K562 (cell line): ENCODE measurements around the gene SLC28A1. TPM values are rescaled to one million over a fixed set of nuclear protein-coding genes. Genes with fewer than 3 reads are reported as not detected.

Experiments
- ATAC-seq: fragments of 200-7000 bp; cut with Tn5 transposase; 3 replicates; pipeline ENCODE4 v1.9.1; 2020; ENCODE audit warnings: moderate library complexity
- BruUV-seq: library from RNA; stranded (reverse); fragments of 400-500 nt; replicated peaks from 2 replicates; lab custom pipeline; 2021; lab: Mats Ljungman, UMichigan
- CTCF ChIA-PET: fragments of 300-600 bp; formaldehyde crosslinking; extraction: SDS; loops from one replicate; lab custom pipeline; 2021; ENCODE audit warnings: low intra/inter-chr PET ratio; lab: Yijun Ruan, JAX
- POLR2A ChIA-PET: fragments of 300-600, 350-650 bp; sonication (Branson Sonifier 250); formaldehyde crosslinking; extraction: SDS; loops from one replicate; lab custom pipeline; 2021; ENCODE audit warnings: antibody characterized with exemption, inconsistent platforms; lab: Yijun Ruan, JAX
- DNase-seq, 4 experiments: peaks; one replicate each; pipeline versions ENCODE4 v3.0.0 to v3.0.0-alpha.2; 2011 to 2018; ENCODE audit warnings: low spot score in 3 of 4, mixed read lengths in 3 of 4; ENCODE audit errors: extremely low read depth in 1 of 4
- FAIRE-seq: peaks from 2 replicates; lab custom pipeline; 2011; peaks lifted over from hg19 to GRCh38; lab: Jason Lieb, UNC
- H2AFZ ChIP-seq: 2 replicates; pipeline ENCODE4 v1.6.0; 2011; ENCODE audit warnings: low read depth, low read length, control low read depth, inconsistent platforms
- H3K27ac ChIP-seq: fragments of 200-600 bp; 3 replicates; pipeline ENCODE4 v1.8.0; 2011; ENCODE audit warnings: low read depth, mild to moderate bottlenecking, control low read depth, inconsistent platforms, low read length, moderate library complexity, mixed read lengths; ENCODE audit errors: extremely low read depth
- H3K27me3 ChIP-seq, 2 experiments: fragments of 300-600 bp in 1 of 2; 2 replicates in 1 of 2; 3 replicates in 1 of 2; pipeline versions ENCODE4 v1.6.0 to v1.8.0; 2011; ENCODE audit warnings: inconsistent platforms in 2 of 2, low read length in 2 of 2, mild to moderate bottlenecking in 1 of 2, mixed read lengths in 1 of 2, moderate library complexity in 1 of 2; ENCODE audit not compliant: control insufficient read depth in 2 of 2, insufficient read depth in 2 of 2
- H3K36me3 ChIP-seq: fragments of 300-600 bp; 3 replicates; pipeline ENCODE4 v1.8.0; 2011; ENCODE audit warnings: mild to moderate bottlenecking, low read length, inconsistent platforms; ENCODE audit not compliant: control insufficient read depth, insufficient read depth
- H3K4me1 ChIP-seq, 2 experiments: fragments of 200-600 bp in 1 of 2; replicated peaks in 1 of 2; 2 replicates in 1 of 2; 3 replicates in 1 of 2; pipeline versions ENCODE4 v1.5.1 to v1.8.0; 2011; ENCODE audit warnings: inconsistent platforms in 2 of 2, low read length in 2 of 2, mild to moderate bottlenecking in 1 of 2, mixed read lengths in 1 of 2, moderate library complexity in 1 of 2; ENCODE audit not compliant: control insufficient read depth in 2 of 2, insufficient read depth in 2 of 2
- H3K4me2 ChIP-seq: 2 replicates; pipeline ENCODE4 v1.6.1; 2011; ENCODE audit warnings: low read length, control low read depth, inconsistent platforms, mixed read lengths; ENCODE audit not compliant: insufficient read depth
- H3K4me3 ChIP-seq: fragments of 200-600 bp; sonication (generic), shearing (Covaris generic); 2 replicates; pipeline ENCODE4 v1.5.1; 2016; ENCODE audit warnings: control low read depth, inconsistent platforms
- H3K79me2 ChIP-seq: fragments of 200-600 bp; 3 replicates; pipeline ENCODE4 v1.8.0; 2011; ENCODE audit warnings: low read length, inconsistent platforms; ENCODE audit not compliant: control insufficient read depth, insufficient read depth
- H3K9ac ChIP-seq, 2 experiments: 2 replicates each; pipeline versions ENCODE4 v1.6.0 to v1.6.1; 2011; ENCODE audit warnings: low read depth in 2 of 2, low read length in 2 of 2, control low read depth in 1 of 2, inconsistent platforms in 1 of 2, mild to moderate bottlenecking in 1 of 2, mixed read lengths in 1 of 2; ENCODE audit not compliant: insufficient read depth in 1 of 2
- H3K9me1 ChIP-seq: one replicate; pipeline ENCODE4 v1.6.0; 2011; ENCODE audit warnings: inconsistent platforms, mild to moderate bottlenecking, low read length, moderate library complexity; ENCODE audit not compliant: control insufficient read depth, insufficient read depth
- H3K9me3 ChIP-seq: replicated peaks from 2 replicates; pipeline ENCODE4 v1.5.1; 2011; ENCODE audit warnings: low read depth, low read length, inconsistent platforms; ENCODE audit not compliant: control insufficient read depth, insufficient read depth
- H4K20me1 ChIP-seq: replicated peaks from 2 replicates; pipeline ENCODE4 v1.6.1; 2011; ENCODE audit warnings: low read length, inconsistent platforms, mixed read lengths; ENCODE audit not compliant: control insufficient read depth, insufficient read depth
- BHLHE40 ChIP-seq: IDR thresholded peaks from 2 replicates; pipeline ENCODE4 v1.6.1; 2011; ENCODE audit warnings: low read length, improper control_type of control experiment
- CHD4 ChIP-seq: fragments of 200-600 bp; sonication (generic); IDR thresholded peaks from 3 replicates; pipeline ENCODE4 v1.6.1; 2012; ENCODE audit warnings: low read depth, mild to moderate bottlenecking, mixed read lengths, low read length, inconsistent platforms; ENCODE audit not compliant: insufficient read depth, insufficient replicate concordance, poor library complexity, severe bottlenecking
- ELF1 ChIP-seq: fragments of 200-800 bp; sonication (Bioruptor generic); IDR thresholded peaks from 2 replicates; pipeline ENCODE4 v1.6.1; 2016; ENCODE audit warnings: missing genetic modification characterization, missing compliant biosample characterization
- RREB1 ChIP-seq: fragments of 250-450 bp; sonication (Bioruptor Pico); IDR thresholded peaks from 2 replicates; pipeline ENCODE4 v1.4.0; 2020
- TBL1XR1 ChIP-seq, 2 experiments: IDR thresholded peaks; 2 replicates each; pipeline ENCODE4 v1.6.1; 2012; ENCODE audit warnings: improper control_type of control experiment in 2 of 2, low read length in 2 of 2, mild to moderate bottlenecking in 1 of 2
- U2AF1 ChIP-seq: fragments of 200-400 bp; formaldehyde crosslinking; optimal IDR thresholded peaks from 2 replicates; pipeline ENCODE3; 2017; ENCODE audit warnings: mild to moderate bottlenecking, low read depth, low read length, moderate library complexity
- ZFP91 ChIP-seq: sonication (generic); formaldehyde crosslinking; IDR thresholded peaks from 2 replicates; pipeline ENCODE4 v1.8.0; 2022; ENCODE audit warnings: mild to moderate bottlenecking, missing genetic modification reagents
- ZKSCAN8 ChIP-seq: fragments of 200-800 bp; sonication (Bioruptor generic); IDR thresholded peaks from 2 replicates; pipeline ENCODE4 v1.6.1; 2016; ENCODE audit warnings: missing genetic modification characterization, missing compliant biosample characterization
- ZNF253 ChIP-seq: fragments of 250-450 bp; sonication (Bioruptor Pico); conservative IDR thresholded peaks from 2 replicates; pipeline ENCODE4 v1.6.1; 2021; ENCODE audit warnings: mild to moderate bottlenecking
- ZNF263 ChIP-seq: sonication (generic); formaldehyde crosslinking; IDR thresholded peaks from 2 replicates; pipeline ENCODE4 v1.8.0; 2022; ENCODE audit warnings: mild to moderate bottlenecking, missing genetic modification reagents, borderline replicate concordance
- WGBS: fragments of 100-300 bp; shearing (Covaris generic); methylation state at CpG from one replicate; pipeline ENCODE4 v1.1.6; 2016; ENCODE audit warnings: low coverage, mixed read lengths; ENCODE audit not compliant: insufficient coverage; ENCODE audit errors: missing lambda C conversion rate; 5-methylcytosine and 5-hydroxymethylcytosine counted together
- in situ Hi-C: fragments of 300-500 bp; cut with MboI; formaldehyde crosslinking; loops from 4 replicates; pipeline ENCODE4 v1.15.0; 2018; ENCODE audit warnings: inconsistent platforms, mixed read lengths
- intact Hi-C: fragments of 100-400 bp; cut with micrococcal nuclease; formaldehyde crosslinking; loops from 2 replicates; pipeline ENCODE4 v1.14.2; 2022
- polyA plus RNA-seq, 8 experiments: library from polyadenylated mRNA; depleted of rRNA in 4 of 8; stranded (reverse) in 5 of 8; unstranded in 3 of 8; fragments of >200 nt; fragmentation: Nextera tagmentation in 2 of 8; fragmentation: Illumina TruSeq in 1 of 8; extraction: Ambion mirVana in 2 of 8; extraction: Trizol in 1 of 8; gene quantifications; 2 replicates each; pipeline versions ENCODE4 v1.2.1 to v1.2.3, GENCODE V29; 2011 to 2014; ENCODE audit warnings: inconsistent platforms in 1 of 8, missing spikeins in 1 of 8
- total RNA-seq, 7 experiments: library from RNA; depleted of rRNA in 6 of 7; stranded (reverse); fragments of >200 nt in 6 of 7; fragmentation: Illumina TruSeq in 2 of 7; extraction: Trizol in 2 of 7; gene quantifications; 2 replicates each; pipeline versions ENCODE4 v1.2.1 to v1.2.3, GENCODE V29; 2011 to 2021; ENCODE audit warnings: low replicate concordance in 1 of 7
- TF ChIP-seq, protein P1 (sequence below): fragments of 450-650 bp; conservative IDR thresholded peaks from 2 replicates; pipeline ENCODE4 v1.6.1; 2016; ENCODE audit warnings: missing genetic modification characterization, low read depth, mild to moderate bottlenecking, control low read depth, missing compliant biosample characterization

SLC28A1 gene
- total and polyA plus RNA-seq, 9 of the 15 experiments (the other 6 are each of a cell fraction or from before 2014, with no cell fraction given): 0.04 TPM; not detected in 8

- intact Hi-C loops (no loop called here), in situ Hi-C loops (no loop called here)
- TF ChIP-seq ZKSCAN8: no peak
- no peak for TF ChIP-seq RREB1
- TF ChIP-seq, protein P1, sequence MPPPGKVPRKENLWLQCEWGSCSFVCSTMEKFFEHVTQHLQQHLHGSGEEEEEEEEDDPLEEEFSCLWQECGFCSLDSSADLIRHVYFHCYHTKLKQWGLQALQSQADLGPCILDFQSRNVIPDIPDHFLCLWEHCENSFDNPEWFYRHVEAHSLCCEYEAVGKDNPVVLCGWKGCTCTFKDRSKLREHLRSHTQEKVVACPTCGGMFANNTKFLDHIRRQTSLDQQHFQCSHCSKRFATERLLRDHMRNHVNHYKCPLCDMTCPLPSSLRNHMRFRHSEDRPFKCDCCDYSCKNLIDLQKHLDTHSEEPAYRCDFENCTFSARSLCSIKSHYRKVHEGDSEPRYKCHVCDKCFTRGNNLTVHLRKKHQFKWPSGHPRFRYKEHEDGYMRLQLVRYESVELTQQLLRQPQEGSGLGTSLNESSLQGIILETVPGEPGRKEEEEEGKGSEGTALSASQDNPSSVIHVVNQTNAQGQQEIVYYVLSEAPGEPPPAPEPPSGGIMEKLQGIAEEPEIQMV: no peak
- no peak for TF ChIP-seq ELF1 (tag)
- TF ChIP-seq CHD4: no peak
- no peak for TF ChIP-seq BHLHE40
- TF ChIP-seq U2AF1: no peak
- TF ChIP-seq TBL1XR1 (IDR thresholded peaks at IDR 0.05; ENCODE audit: low read length in 2 of 2): no peak
- no peak for TF ChIP-seq ZNF253
- no peak for TF ChIP-seq ZNF263 (CRISPR knock-in tag)
- TF ChIP-seq ZFP91 (CRISPR knock-in tag): no peak
- Histone ChIP-seq H3K27me3 (peaks cover 4 to 8% of the 10 kb centered on the region in 2 experiments; a peak in 4 of 5 replicates), H3K79me2 (no peaks in the 10 kb centered on the region), H3K9me1 (no peaks in the 10 kb centered on the region), H3K4me1 (peaks cover 6 to 17% of the 10 kb centered on the region in 2 experiments; a peak in 4 of 5 replicates), H4K20me1 (no peaks in the 10 kb centered on the region), H3K9ac (no peak overlapping the region), H3K4me3 (no peak overlapping the region), H3K4me2 (no peak overlapping the region), H2AFZ (no peak overlapping the region), H3K9me3 (no peaks in the 10 kb centered on the region), H3K36me3 (no peaks in the 10 kb centered on the region), H3K27ac (no peak overlapping the region)
- ATAC-seq (no peak), FAIRE-seq (no peak), DNase-seq (no peak)
- POLR2A ChIA-PET: interaction anchor here (1.0 to 2.3 kb wide), 4 partner anchors 9 to 78 kb away, joined by 3 to 8 read pairs (median 4); no protein-coding TSS in a partner anchor
- CTCF ChIA-PET: no interaction called here
- 42% methylated on average over 7 of the region's 10 CpGs for WGBS
- BruUV-seq: no TSS peak
Measured at GRCh38 chr15:84840255-84840654, 44.2 kb upstream of the SLC28A1 start.
